HCT116 (cell line): ENCODE results near the gene DAPK2. TPM values are rescaled to one million over a fixed set of nuclear protein-coding genes. Genes with fewer than 3 reads are reported as not detected.

ENCODE experiments used
- ATAC-seq: fragments of 200-7000 bp; cut with Tn5 transposase; 2 replicates; pipeline ENCODE4 v1.9.1; 2020; ENCODE audit warnings: mild to moderate bottlenecking, moderate library complexity
- BruUV-seq: library from RNA; stranded (reverse); fragments of 400-500 nt; replicated peaks from 2 replicates; lab custom pipeline; 2021; lab: Mats Ljungman, UMichigan
- CTCF ChIA-PET: fragments of 300-600 bp; sonication (Branson Sonifier 250); formaldehyde crosslinking; loops from one replicate; lab custom pipeline; 2021; ENCODE audit warnings: antibody characterized with exemption; lab: Charles Lee
- POLR2A ChIA-PET: fragments of 300-600, 350-600 bp; sonication (Branson Sonifier 250); formaldehyde crosslinking; loops from one replicate; lab custom pipeline; 2021; ENCODE audit warnings: antibody characterized with exemption; lab: Charles Lee
- RAD21 ChIA-PET, 2 experiments: fragments of 300-600 bp; sonication (Branson Sonifier 250); formaldehyde crosslinking; loops; one replicate each; lab custom pipeline; 2023; ENCODE audit warnings: low total read pairs in 2 of 2; ENCODE audit not compliant: uncharacterized antibody in 2 of 2, unreplicated experiment in 2 of 2, low non-redundant PET in 1 of 2; lab: Charles Lee
- DNase-seq: peaks from one replicate; pipeline ENCODE4 v3.0.0-alpha.2; 2010; ENCODE audit warnings: low read depth, low spot score
- H2AFZ ChIP-seq: fragments of 200-600 bp; shearing (Covaris generic), sonication (generic); 2 replicates; pipeline ENCODE4 v1.6.1; 2017; ENCODE audit warnings: low read depth, mixed run types, mixed read lengths, antibody characterized with exemption, low read length; ENCODE audit not compliant: poor library complexity, severe bottlenecking
- H3K27ac ChIP-seq: 2 replicates; pipeline ENCODE4 v1.5.1; 2012; ENCODE audit warnings: low read depth, low read length
- H3K27me3 ChIP-seq: fragments of 200-600 bp; sonication (generic); 2 replicates; pipeline ENCODE4 v1.6.1; 2016; ENCODE audit warnings: mixed run types, low read length, mixed read lengths; ENCODE audit not compliant: insufficient read depth
- H3K36me3 ChIP-seq, 2 experiments: fragments of 200-500 bp in 1 of 2; fragments of 200-600 bp in 1 of 2; sonication (Bioruptor generic) in 1 of 2; sonication (generic) in 1 of 2; 2 replicates each; pipeline versions ENCODE4 v1.5.1 to v1.6.1; 2014 to 2016; ENCODE audit warnings: low read length in 2 of 2, inconsistent platforms in 1 of 2, mixed read lengths in 1 of 2, mixed run types in 1 of 2; ENCODE audit not compliant: insufficient read depth in 2 of 2, control insufficient read depth in 1 of 2
- H3K4me1 ChIP-seq, 2 experiments: fragments of 200-600 bp in 1 of 2; sonication (generic) in 1 of 2; 2 replicates each; pipeline versions ENCODE4 v1.5.1 to v1.6.1; 2012 to 2017; ENCODE audit warnings: low read length in 2 of 2, inconsistent platforms in 1 of 2, mild to moderate bottlenecking in 1 of 2, mixed read lengths in 1 of 2, mixed run types in 1 of 2, moderate library complexity in 1 of 2; ENCODE audit not compliant: insufficient read depth in 2 of 2, control insufficient read depth in 1 of 2
- H3K4me2 ChIP-seq: fragments of 200-600 bp; sonication (generic); 2 replicates; pipeline ENCODE4 v1.6.1; 2017; ENCODE audit warnings: mixed run types, low read length, mixed read lengths
- H3K4me3 ChIP-seq, 2 experiments: fragments of 200-600 bp in 1 of 2; sonication (generic) in 1 of 2; replicated peaks in 1 of 2; 2 replicates each; pipeline ENCODE4 v1.5.1; 2011 to 2016; ENCODE audit warnings: low read length in 2 of 2, control low read depth in 1 of 2, low read depth in 1 of 2, mild to moderate bottlenecking in 1 of 2, mixed read lengths in 1 of 2, mixed run types in 1 of 2
- H3K79me2 ChIP-seq: fragments of 200-600 bp; sonication (generic); 2 replicates; pipeline ENCODE4 v1.6.1; 2017; ENCODE audit warnings: mild to moderate bottlenecking, mixed run types, low read length, moderate library complexity, mixed read lengths; ENCODE audit not compliant: insufficient read depth
- H3K9ac ChIP-seq: fragments of 200-600 bp; sonication (generic); 2 replicates; pipeline ENCODE4 v1.6.1; 2016; ENCODE audit warnings: low read length, mixed read lengths
- H3K9me2 ChIP-seq: fragments of 200-600 bp; sonication (generic), shearing (Covaris generic); 2 replicates; pipeline ENCODE4 v1.6.1; 2017; ENCODE audit warnings: mixed run types, mild to moderate bottlenecking, moderate library complexity; ENCODE audit not compliant: insufficient read depth
- H3K9me3 ChIP-seq, 2 experiments: fragments of 200-500 bp in 1 of 2; fragments of 200-600 bp in 1 of 2; sonication (Bioruptor generic) in 1 of 2; sonication (generic) in 1 of 2; 2 replicates each; pipeline ENCODE4 v1.6.1; 2014 to 2017; ENCODE audit warnings: low read length in 2 of 2, mixed read lengths in 2 of 2, inconsistent platforms in 1 of 2, low read depth in 1 of 2, mild to moderate bottlenecking in 1 of 2, mixed run types in 1 of 2, moderate library complexity in 1 of 2; ENCODE audit not compliant: control insufficient read depth in 1 of 2, insufficient read depth in 1 of 2
- H4K20me1 ChIP-seq: fragments of 200-600 bp; sonication (generic), shearing (Covaris generic); 2 replicates; pipeline ENCODE4 v1.6.1; 2017; ENCODE audit warnings: mixed run types, mild to moderate bottlenecking, moderate library complexity; ENCODE audit not compliant: insufficient read depth
- CBX3 ChIP-seq: IDR thresholded peaks from 2 replicates; pipeline ENCODE4 v1.6.1; 2012; ENCODE audit warnings: low read depth
- SIN3A ChIP-seq: IDR thresholded peaks from 2 replicates; pipeline ENCODE4 v1.6.1; 2012; ENCODE audit warnings: low read depth
- SP1 ChIP-seq: IDR thresholded peaks from 2 replicates; pipeline ENCODE4 v1.6.1; 2012; ENCODE audit warnings: low read depth
- TCF7L2 ChIP-seq: IDR thresholded peaks from 2 replicates; pipeline ENCODE4 v1.7.0; 2011; ENCODE audit warnings: borderline replicate concordance, inconsistent platforms; ENCODE audit not compliant: insufficient read depth, insufficient read length; ENCODE audit errors: extremely low read depth
- intact Hi-C: fragments of 100-400 bp; cut with micrococcal nuclease; formaldehyde crosslinking; loops from 2 replicates; pipeline ENCODE4 v1.10.0; 2022
- total RNA-seq: library from RNA; stranded (reverse); gene quantifications from one replicate; pipeline ENCODE4 v1.2.1, GENCODE V29; 2021; ENCODE audit not compliant: unreplicated experiment
- TF ChIP-seq, protein P1 (sequence below): IDR thresholded peaks from 2 replicates; pipeline ENCODE4 v1.6.1; 2012
- TF ChIP-seq, protein P2 (sequence below): IDR thresholded peaks from 2 replicates; pipeline ENCODE4 v1.6.1; 2011; ENCODE audit warnings: mild to moderate bottlenecking, low read length, moderate library complexity; ENCODE audit not compliant: insufficient replicate concordance; ENCODE audit errors: extremely low read depth
- TF ChIP-seq, protein P3 (sequence below): IDR thresholded peaks from 2 replicates; pipeline ENCODE4 v1.6.1; 2012

DAPK2 gene
- total RNA-seq, 1 experiment from 2014 or later, result 4.8 TPM

DNA sequence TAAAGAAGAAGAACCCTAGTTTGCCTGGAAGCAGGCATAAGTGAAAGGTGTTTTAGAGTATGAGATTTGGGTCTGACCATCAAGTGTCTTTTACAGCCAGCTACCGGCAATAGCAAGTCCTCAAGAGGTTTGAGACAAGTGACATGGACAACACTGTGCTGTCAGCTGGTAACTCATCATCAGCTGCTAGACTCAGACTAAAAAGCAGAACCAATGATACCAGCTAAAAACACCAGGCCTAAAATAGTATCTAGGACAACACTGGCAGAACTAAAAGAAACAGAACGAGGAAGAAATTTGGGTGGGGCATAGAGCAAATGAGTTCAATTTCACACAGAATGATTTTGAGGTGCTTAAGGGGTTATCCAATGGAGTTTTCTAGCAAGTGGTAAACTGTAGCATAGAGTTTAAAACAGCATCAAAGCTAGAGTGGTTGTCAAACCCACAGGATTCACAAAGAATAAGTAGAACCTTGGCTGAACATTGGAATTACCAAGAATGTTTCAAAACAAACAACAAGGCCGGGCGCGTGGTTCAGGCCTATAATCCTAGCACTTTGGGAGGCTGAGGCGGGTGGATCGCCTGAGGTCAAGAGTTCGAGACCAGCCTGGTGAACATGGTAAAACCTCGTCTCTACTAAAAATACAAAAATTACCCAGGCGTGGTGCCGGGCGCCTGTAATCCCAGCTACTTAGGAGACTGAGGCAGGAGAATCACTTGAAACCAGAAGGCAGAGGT is 43.4 kb upstream of the DAPK2 start:
- no peak overlapping the region for H2AFZ ChIP-seq
- H4K20me1 ChIP-seq, result 0 out of 2 replicates have a peak, but pooled peaks cover 4% of the 10 kb centered on the region
- ChIA-PET RAD21 (no interaction called here), POLR2A (no interaction called here)
- ATAC-seq, result no peak
- H3K27ac ChIP-seq, result no peak overlapping the region
- H3K9ac ChIP-seq, result no peak overlapping the region
- no TSS peak for BruUV-seq
- no peaks in the 10 kb centered on the region for H3K27me3 ChIP-seq
- peaks cover 8 to 16% of the 10 kb centered on the region in 2 experiments for H3K36me3 ChIP-seq
- H3K79me2 ChIP-seq, result peaks cover 62% of the 10 kb centered on the region
- intact Hi-C loops, result no loop called here
- no peak overlapping the region for H3K4me3 ChIP-seq
- H3K9me2 ChIP-seq, result no peaks in the 10 kb centered on the region
- TF ChIP-seq CBX3 (no peak), TCF7L2 (no peak), SP1 (no peak), SIN3A (no peak)
- TF ChIP-seq, protein P1, sequence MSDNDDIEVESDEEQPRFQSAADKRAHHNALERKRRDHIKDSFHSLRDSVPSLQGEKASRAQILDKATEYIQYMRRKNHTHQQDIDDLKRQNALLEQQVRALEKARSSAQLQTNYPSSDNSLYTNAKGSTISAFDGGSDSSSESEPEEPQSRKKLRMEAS, result no peak
- TF ChIP-seq, protein P2, sequence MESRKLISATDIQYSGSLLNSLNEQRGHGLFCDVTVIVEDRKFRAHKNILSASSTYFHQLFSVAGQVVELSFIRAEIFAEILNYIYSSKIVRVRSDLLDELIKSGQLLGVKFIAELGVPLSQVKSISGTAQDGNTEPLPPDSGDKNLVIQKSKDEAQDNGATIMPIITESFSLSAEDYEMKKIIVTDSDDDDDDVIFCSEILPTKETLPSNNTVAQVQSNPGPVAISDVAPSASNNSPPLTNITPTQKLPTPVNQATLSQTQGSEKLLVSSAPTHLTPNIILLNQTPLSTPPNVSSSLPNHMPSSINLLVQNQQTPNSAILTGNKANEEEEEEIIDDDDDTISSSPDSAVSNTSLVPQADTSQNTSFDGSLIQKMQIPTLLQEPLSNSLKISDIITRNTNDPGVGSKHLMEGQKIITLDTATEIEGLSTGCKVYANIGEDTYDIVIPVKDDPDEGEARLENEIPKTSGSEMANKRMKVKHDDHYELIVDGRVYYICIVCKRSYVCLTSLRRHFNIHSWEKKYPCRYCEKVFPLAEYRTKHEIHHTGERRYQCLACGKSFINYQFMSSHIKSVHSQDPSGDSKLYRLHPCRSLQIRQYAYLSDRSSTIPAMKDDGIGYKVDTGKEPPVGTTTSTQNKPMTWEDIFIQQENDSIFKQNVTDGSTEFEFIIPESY, result no peak
- TF ChIP-seq, protein P3, sequence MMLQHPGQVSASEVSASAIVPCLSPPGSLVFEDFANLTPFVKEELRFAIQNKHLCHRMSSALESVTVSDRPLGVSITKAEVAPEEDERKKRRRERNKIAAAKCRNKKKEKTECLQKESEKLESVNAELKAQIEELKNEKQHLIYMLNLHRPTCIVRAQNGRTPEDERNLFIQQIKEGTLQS, result no peak
- TF ChIP-seq, all 23 proteins: peak for 0
- Histone ChIP-seq H3K4me2 (no peak overlapping the region), H3K9me3 (no peaks in the 10 kb centered on the region), H3K4me1 (peaks cover 9 to 18% of the 10 kb centered on the region in 2 experiments)
- DNase-seq, result no peak
- CTCF ChIA-PET, result no interaction called here
